Measurements from ENCODE around the gene BCAS4.

Gene BCAS4

DNA sequence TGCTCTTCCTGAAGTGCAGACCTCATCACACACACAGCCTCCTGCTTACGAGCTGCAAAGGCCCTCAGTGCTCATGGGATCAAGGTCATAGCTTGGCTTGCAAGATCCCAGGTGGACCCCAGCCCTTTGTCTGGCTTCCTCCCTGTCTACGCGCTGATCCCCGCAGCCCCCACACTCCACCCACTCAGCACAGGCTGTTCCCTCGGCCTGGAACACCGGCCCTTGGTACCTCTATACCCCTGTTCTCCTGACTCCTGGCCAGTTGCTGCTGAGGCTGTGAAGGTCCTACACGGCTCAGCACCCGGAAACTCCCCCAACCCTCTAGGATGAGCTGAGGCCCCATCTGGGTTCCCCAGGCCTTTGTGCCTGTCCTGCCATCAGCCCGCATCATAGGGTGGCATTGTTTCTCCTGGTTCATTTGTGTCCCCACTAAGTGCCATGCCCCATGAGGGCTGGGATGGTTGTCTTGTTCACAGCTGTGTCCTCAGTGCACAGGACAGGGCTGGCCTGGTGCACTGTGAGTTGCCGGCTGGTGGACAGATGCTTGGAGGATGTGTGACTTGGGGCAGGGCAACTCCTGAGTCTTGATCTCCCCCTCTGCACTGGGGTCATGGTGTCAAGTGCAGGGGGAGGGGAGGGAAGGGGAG lies 79.4 kb downstream of the BCAS4 start:
- ATAC-seq (ENCODE audit: insufficient read depth, low read depth), result no peak; the same call in 2 of the 3 replicates
- Histone ChIP-seq H3K4me2 (ENCODE audit: insufficient read depth, low read length) (no peak overlapping the region), H3K36me3 (ENCODE audit: insufficient read depth, low read length) (no peaks in the 10 kb centered on the region), H3K4me1 (ENCODE audit: insufficient read depth, low read length) (no peaks in the 10 kb centered on the region), H2AFZ (ENCODE audit: low read depth, low read length) (no peak overlapping the region), H4K20me1 (ENCODE audit: insufficient read depth, low read length) (no peaks in the 10 kb centered on the region), H3K27me3 (ENCODE audit: insufficient read depth, low read length, poor library complexity) (no peaks in the 10 kb centered on the region), H3K4me3 (ENCODE audit: low read depth in 1 of 2, low read length in 2 of 2) (no peak overlapping the region), H3K9ac (ENCODE audit: low read depth, low read length) (no peak overlapping the region), H3K27ac (ENCODE audit: low read length) (no peak overlapping the region), H3K79me2 (ENCODE audit: insufficient read depth, low read length) (no peaks in the 10 kb centered on the region), H3K9me3 (ENCODE audit: insufficient read depth, low read length, severe bottlenecking) (no peaks in the 10 kb centered on the region)
- no peak for DNase-seq
- no peak for TF ChIP-seq EZH2 (IDR thresholded peaks at IDR 0.05; ENCODE audit: borderline replicate concordance, low read depth, low read length, severe bottlenecking)
- TF ChIP-seq, protein P1, sequence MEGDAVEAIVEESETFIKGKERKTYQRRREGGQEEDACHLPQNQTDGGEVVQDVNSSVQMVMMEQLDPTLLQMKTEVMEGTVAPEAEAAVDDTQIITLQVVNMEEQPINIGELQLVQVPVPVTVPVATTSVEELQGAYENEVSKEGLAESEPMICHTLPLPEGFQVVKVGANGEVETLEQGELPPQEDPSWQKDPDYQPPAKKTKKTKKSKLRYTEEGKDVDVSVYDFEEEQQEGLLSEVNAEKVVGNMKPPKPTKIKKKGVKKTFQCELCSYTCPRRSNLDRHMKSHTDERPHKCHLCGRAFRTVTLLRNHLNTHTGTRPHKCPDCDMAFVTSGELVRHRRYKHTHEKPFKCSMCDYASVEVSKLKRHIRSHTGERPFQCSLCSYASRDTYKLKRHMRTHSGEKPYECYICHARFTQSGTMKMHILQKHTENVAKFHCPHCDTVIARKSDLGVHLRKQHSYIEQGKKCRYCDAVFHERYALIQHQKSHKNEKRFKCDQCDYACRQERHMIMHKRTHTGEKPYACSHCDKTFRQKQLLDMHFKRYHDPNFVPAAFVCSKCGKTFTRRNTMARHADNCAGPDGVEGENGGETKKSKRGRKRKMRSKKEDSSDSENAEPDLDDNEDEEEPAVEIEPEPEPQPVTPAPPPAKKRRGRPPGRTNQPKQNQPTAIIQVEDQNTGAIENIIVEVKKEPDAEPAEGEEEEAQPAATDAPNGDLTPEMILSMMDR (IDR thresholded peaks at IDR 0.05; ENCODE audit: borderline replicate concordance, extremely low read depth, low read length, poor library complexity, severe bottlenecking), result no peak

DNA sequence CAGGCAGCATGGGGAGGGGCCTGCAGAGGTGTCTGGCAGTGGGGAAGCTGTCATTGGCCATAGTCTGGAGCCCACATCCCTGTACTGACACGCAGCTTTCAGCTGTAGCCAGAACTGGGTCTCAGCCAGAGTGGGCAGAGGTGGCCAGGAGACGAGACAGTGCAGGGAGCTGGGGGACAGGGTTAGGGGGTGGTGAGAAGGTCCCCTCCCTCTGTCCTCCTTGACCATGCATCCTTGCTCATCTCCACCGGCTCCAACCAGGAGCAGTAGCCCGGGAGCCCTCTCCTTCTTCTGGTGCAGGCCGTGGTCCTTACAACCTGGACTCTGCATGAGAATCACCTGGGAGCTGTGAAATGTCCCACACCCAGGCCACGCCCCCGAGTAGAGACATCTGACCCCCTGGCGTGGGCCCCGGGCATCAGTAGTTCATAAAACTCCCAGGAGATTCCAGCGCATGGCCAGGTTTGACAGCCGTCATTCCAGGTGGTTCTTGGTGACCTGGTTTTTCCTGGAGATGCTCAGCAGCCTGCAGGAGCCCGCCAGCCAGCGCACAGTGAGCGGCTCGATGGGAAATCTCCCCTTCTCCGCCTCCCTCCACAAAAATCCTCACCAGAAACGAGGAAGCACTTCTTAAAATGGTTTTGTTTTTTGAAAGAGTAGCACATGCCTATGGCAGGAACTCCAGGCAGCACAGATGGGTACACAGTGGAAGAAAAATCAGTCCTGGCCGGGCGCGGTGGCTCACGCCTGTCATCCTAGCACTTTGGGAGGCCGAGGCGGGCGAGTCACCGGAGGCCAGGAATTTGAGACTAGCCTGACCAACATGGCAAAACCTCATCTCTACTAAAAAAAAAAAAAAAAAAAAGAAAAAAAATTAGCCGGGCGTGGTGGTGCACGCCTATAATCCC lies 80.2 kb downstream of the BCAS4 start:
- Histone ChIP-seq H3K27ac (ENCODE audit: low read length) (no peak overlapping the region), H3K27me3 (ENCODE audit: insufficient read depth, low read length, poor library complexity) (no peaks in the 10 kb centered on the region), H3K4me3 (ENCODE audit: low read depth in 1 of 2, low read length in 2 of 2) (no peak overlapping the region), H3K9me3 (ENCODE audit: insufficient read depth, low read length, severe bottlenecking) (no peaks in the 10 kb centered on the region), H4K20me1 (ENCODE audit: insufficient read depth, low read length) (no peaks in the 10 kb centered on the region), H3K4me1 (ENCODE audit: insufficient read depth, low read length) (no peaks in the 10 kb centered on the region), H3K36me3 (ENCODE audit: insufficient read depth, low read length) (no peaks in the 10 kb centered on the region), H3K9ac (ENCODE audit: low read depth, low read length) (no peak overlapping the region), H3K79me2 (ENCODE audit: insufficient read depth, low read length) (no peaks in the 10 kb centered on the region), H3K4me2 (ENCODE audit: insufficient read depth, low read length) (no peak overlapping the region), H2AFZ (ENCODE audit: low read depth, low read length) (no peak overlapping the region)
- ATAC-seq (ENCODE audit: insufficient read depth, low read depth) (no peak), DNase-seq (no peak)
- no peak for TF ChIP-seq EZH2 (IDR thresholded peaks at IDR 0.05; ENCODE audit: borderline replicate concordance, low read depth, low read length, severe bottlenecking)
- TF ChIP-seq, protein P1 (IDR thresholded peaks at IDR 0.05; ENCODE audit: borderline replicate concordance, extremely low read depth, low read length, poor library complexity, severe bottlenecking), result no peak

DNA sequence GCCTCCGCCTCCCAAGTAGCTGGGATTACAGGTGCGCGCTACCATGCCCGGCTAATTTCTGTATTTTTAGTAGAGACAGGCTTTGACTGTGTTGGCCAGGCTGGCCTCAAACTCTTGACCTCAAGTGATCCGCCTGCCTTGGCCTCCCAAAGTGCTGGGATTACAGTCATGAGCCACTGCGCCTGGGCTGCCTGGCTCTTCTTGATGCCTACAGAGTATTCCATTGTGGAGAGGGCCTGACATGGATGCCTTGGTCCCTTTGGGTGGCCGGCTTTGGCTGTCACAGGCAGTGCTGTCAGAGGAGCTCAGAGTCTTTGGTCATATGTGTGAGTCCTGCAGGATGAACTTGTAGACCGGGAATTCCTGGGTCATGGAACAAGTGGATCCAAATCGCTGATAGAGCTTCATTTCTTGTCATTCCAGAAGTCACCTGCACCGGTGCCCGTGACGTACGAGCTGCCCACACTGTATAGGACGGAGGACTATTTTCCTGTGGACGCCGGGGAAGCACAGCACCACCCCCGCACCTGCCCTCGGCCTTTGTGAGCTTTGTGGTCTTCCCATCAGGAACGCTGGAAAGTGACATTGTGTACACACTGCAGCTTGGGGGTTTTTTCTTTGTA lies 81.3 kb downstream of the BCAS4 start:
- Histone ChIP-seq H3K4me2 (ENCODE audit: insufficient read depth, low read length) (no peak overlapping the region), H3K9me3 (ENCODE audit: insufficient read depth, low read length, severe bottlenecking) (no peaks in the 10 kb centered on the region), H2AFZ (ENCODE audit: low read depth, low read length) (no peak overlapping the region), H3K36me3 (ENCODE audit: insufficient read depth, low read length) (no peaks in the 10 kb centered on the region), H3K4me3 (ENCODE audit: low read depth in 1 of 2, low read length in 2 of 2) (no peak overlapping the region), H3K27ac (ENCODE audit: low read length) (no peak overlapping the region), H3K4me1 (ENCODE audit: insufficient read depth, low read length) (no peaks in the 10 kb centered on the region), H3K79me2 (ENCODE audit: insufficient read depth, low read length) (no peaks in the 10 kb centered on the region), H3K9ac (ENCODE audit: low read depth, low read length) (no peak overlapping the region), H4K20me1 (ENCODE audit: insufficient read depth, low read length) (no peaks in the 10 kb centered on the region), H3K27me3 (ENCODE audit: insufficient read depth, low read length, poor library complexity) (no peaks in the 10 kb centered on the region)
- no peak for TF ChIP-seq EZH2 (IDR thresholded peaks at IDR 0.05; ENCODE audit: borderline replicate concordance, low read depth, low read length, severe bottlenecking)
- TF ChIP-seq, protein P1 (IDR thresholded peaks at IDR 0.05; ENCODE audit: borderline replicate concordance, extremely low read depth, low read length, poor library complexity, severe bottlenecking), result no peak
- no peak for DNase-seq
- no peak for ATAC-seq (ENCODE audit: insufficient read depth, low read depth)

Data from DND-41 (cell line).